Activated T-helper 2 cell treated with anti-CD3 and anti-CD28 coated beads, Interferon-gamma antibody, Interleukin-2, Interleukin-4, amounts not matched to agents 10 μg/mL and 5 μg/mL and 100 μg/mL, durations not matched to agents 14 hours and 24 hours and 36 hours (primary cell): ENCODE measurements around the gene MOSPD3. TPM values are rescaled to one million over a fixed set of nuclear protein-coding genes. Genes with fewer than 3 reads are reported as not detected.

Experiments used
- DNase-seq: peaks from one replicate; pipeline ENCODE4 v3.0.0; 2021; ENCODE audit warnings: low spot score
- H3K27ac Mint-ChIP-seq: one replicate; pipeline ENCODE4 v1.8.0; 2021; ENCODE audit warnings: mixed read lengths
- H3K27me3 Mint-ChIP-seq: one replicate; pipeline ENCODE4 v1.8.0; 2021; ENCODE audit warnings: low read depth, mixed read lengths
- H3K36me3 Mint-ChIP-seq: one replicate; pipeline ENCODE4 v1.8.0; 2021; ENCODE audit warnings: low read depth, mixed read lengths
- H3K4me1 Mint-ChIP-seq: one replicate; pipeline ENCODE4 v1.8.0; 2021; ENCODE audit warnings: low read depth, mixed read lengths
- H3K4me3 Mint-ChIP-seq: one replicate; pipeline ENCODE4 v1.8.0; 2021; ENCODE audit warnings: low read depth, mild to moderate bottlenecking, moderate library complexity, mixed read lengths
- H3K9me3 Mint-ChIP-seq: one replicate; pipeline ENCODE4 v1.8.0; 2021; ENCODE audit warnings: mixed read lengths
- intact Hi-C: fragments of 100-400 bp; cut with micrococcal nuclease; formaldehyde crosslinking; loops from one replicate; pipeline ENCODE4 v1.15.1; 2023
- total RNA-seq: library from RNA; stranded (reverse); gene quantifications from 2 replicates; pipeline ENCODE4 v1.2.3, GENCODE V29; 2022

The MOSPD3 gene
- total RNA-seq, 1 donor from 2014 or later = 14.1 TPM

- Mint-ChIP-seq H3K9me3 (no peaks in the 10 kb centered on the region), H3K4me1 (peaks cover 20% of the 10 kb centered on the region), H3K4me3 (no peak overlapping the region), H3K36me3 (peaks cover 14% of the 10 kb centered on the region), H3K27me3 (no peaks in the 10 kb centered on the region), H3K27ac (no peak overlapping the region)
- intact Hi-C loops = no loop called here
- no peak for DNase-seq
These were observed 41.1 kb upstream of the MOSPD3 start for GRCh38 chr7:100570954-100571828.

GRCh38 chr7:100571829-100572116 lies 40.6 kb upstream of the MOSPD3 start:
- Mint-ChIP-seq H3K27ac (no peak overlapping the region), H3K4me1 (peaks cover 20% of the 10 kb centered on the region), H3K4me3 (no peak overlapping the region), H3K36me3 (peaks cover 19% of the 10 kb centered on the region), H3K27me3 (no peaks in the 10 kb centered on the region), H3K9me3 (no peaks in the 10 kb centered on the region)
- no peak for DNase-seq
- intact Hi-C loops = no loop called here

- Mint-ChIP-seq H3K27me3 (no peaks in the 10 kb centered on the region), H3K4me3 (no peak overlapping the region), H3K9me3 (no peaks in the 10 kb centered on the region), H3K4me1 (peaks cover 20% of the 10 kb centered on the region), H3K27ac (no peak overlapping the region), H3K36me3 (peaks cover 19% of the 10 kb centered on the region)
- intact Hi-C loops = no loop called here
- DNase-seq = no peak
These were observed 39.9 kb upstream of the MOSPD3 start for GRCh38 chr7:100572281-100572948.

- DNase-seq = no peak
- no peak overlapping the region for H3K4me3 Mint-ChIP-seq
- intact Hi-C loops = no loop called here
- H3K36me3 Mint-ChIP-seq = peaks cover 25% of the 10 kb centered on the region
- no peaks in the 10 kb centered on the region for H3K9me3 Mint-ChIP-seq
- no peak overlapping the region for H3K27ac Mint-ChIP-seq
- peaks cover 16% of the 10 kb centered on the region for H3K4me1 Mint-ChIP-seq
- H3K27me3 Mint-ChIP-seq = no peaks in the 10 kb centered on the region
These were observed 39.2 kb upstream of the MOSPD3 start for GRCh38 chr7:100572949-100573675.

- intact Hi-C loops = no loop called here
- Mint-ChIP-seq H3K27me3 (no peaks in the 10 kb centered on the region), H3K4me1 (peaks cover 12% of the 10 kb centered on the region), H3K9me3 (no peaks in the 10 kb centered on the region), H3K4me3 (no peak within 1 kb of the TSS), H3K36me3 (peaks cover 27% of the 10 kb centered on the region), H3K27ac (no peak within 1 kb of the TSS)
- no peak for DNase-seq
These were observed 38.5 kb upstream of the MOSPD3 start, which contains the start of gene SAP25 for GRCh38 chr7:100573691-100574361. Gene SAP25 (minus strand): TSS chr7:100573900. CDS start chr7:100573742, 158 bp downstream.

- intact Hi-C loops = no loop called here
- H3K9me3 Mint-ChIP-seq = no peaks in the 10 kb centered on the region
- no peak overlapping the region for H3K4me3 Mint-ChIP-seq
- H3K36me3 Mint-ChIP-seq = peaks cover 30% of the 10 kb centered on the region
- H3K27ac Mint-ChIP-seq = no peak overlapping the region
- no peaks in the 10 kb centered on the region for H3K27me3 Mint-ChIP-seq
- H3K4me1 Mint-ChIP-seq = peaks cover 4% of the 10 kb centered on the region
- DNase-seq = no peak
These were observed 37.8 kb upstream of the MOSPD3 start for GRCh38 chr7:100574362-100575205.

- H3K27me3 Mint-ChIP-seq = no peaks in the 10 kb centered on the region
- no peak overlapping the region for H3K27ac Mint-ChIP-seq
- no peak for DNase-seq
These were observed 37.1 kb upstream of the MOSPD3 start for GRCh38 chr7:100575206-100575631.

GRCh38 chr7:100575746-100576383 lies 36.5 kb upstream of the MOSPD3 start:
- Mint-ChIP-seq H3K9me3 (no peaks in the 10 kb centered on the region), H3K4me3 (no peak overlapping the region), H3K27me3 (no peaks in the 10 kb centered on the region), H3K36me3 (peaks cover 30% of the 10 kb centered on the region), H3K27ac (no peak overlapping the region), H3K4me1 (peaks cover 4% of the 10 kb centered on the region)
- intact Hi-C loops = no loop called here
- no peak for DNase-seq

More at GRCh38 chr7:100575206-100575631, 37.1 kb upstream of the MOSPD3 start:
- peaks cover 30% of the 10 kb centered on the region for H3K36me3 Mint-ChIP-seq
- H3K4me3 Mint-ChIP-seq = no peak overlapping the region
- H3K4me1 Mint-ChIP-seq = peaks cover 4% of the 10 kb centered on the region
- no peaks in the 10 kb centered on the region for H3K9me3 Mint-ChIP-seq
- intact Hi-C loops = no loop called here

GRCh38 chr7:100576384-100576993 lies 35.9 kb upstream of the MOSPD3 start:
- no peak for DNase-seq
- H3K36me3 Mint-ChIP-seq = peaks cover 30% of the 10 kb centered on the region
- H3K27ac Mint-ChIP-seq = no peak overlapping the region
- intact Hi-C loops = no loop called here
- no peaks in the 10 kb centered on the region for H3K27me3 Mint-ChIP-seq
- no peak overlapping the region for H3K4me3 Mint-ChIP-seq
- H3K9me3 Mint-ChIP-seq = no peaks in the 10 kb centered on the region
- H3K4me1 Mint-ChIP-seq = peaks cover 4% of the 10 kb centered on the region

- Mint-ChIP-seq H3K27ac (no peak overlapping the region), H3K4me3 (no peak overlapping the region), H3K9me3 (no peaks in the 10 kb centered on the region), H3K36me3 (peaks cover 30% of the 10 kb centered on the region), H3K27me3 (no peaks in the 10 kb centered on the region), H3K4me1 (no peaks in the 10 kb centered on the region)
- intact Hi-C loops = no loop called here
- no peak for DNase-seq
These were observed 35.2 kb upstream of the MOSPD3 start for GRCh38 chr7:100577103-100577502.

- H3K4me1 Mint-ChIP-seq = peaks cover 3% of the 10 kb centered on the region
- no peaks in the 10 kb centered on the region for H3K9me3 Mint-ChIP-seq
- no peak for DNase-seq
- peaks cover 30% of the 10 kb centered on the region for H3K36me3 Mint-ChIP-seq
- H3K27me3 Mint-ChIP-seq = no peaks in the 10 kb centered on the region
- H3K27ac Mint-ChIP-seq = no peak overlapping the region
- intact Hi-C loops = no loop called here
- H3K4me3 Mint-ChIP-seq = no peak overlapping the region
These were observed 34.8 kb upstream of the MOSPD3 start for GRCh38 chr7:100577507-100577906.
